ENCODE results near the gene MTMR12.

The MTMR12 gene

DNA sequence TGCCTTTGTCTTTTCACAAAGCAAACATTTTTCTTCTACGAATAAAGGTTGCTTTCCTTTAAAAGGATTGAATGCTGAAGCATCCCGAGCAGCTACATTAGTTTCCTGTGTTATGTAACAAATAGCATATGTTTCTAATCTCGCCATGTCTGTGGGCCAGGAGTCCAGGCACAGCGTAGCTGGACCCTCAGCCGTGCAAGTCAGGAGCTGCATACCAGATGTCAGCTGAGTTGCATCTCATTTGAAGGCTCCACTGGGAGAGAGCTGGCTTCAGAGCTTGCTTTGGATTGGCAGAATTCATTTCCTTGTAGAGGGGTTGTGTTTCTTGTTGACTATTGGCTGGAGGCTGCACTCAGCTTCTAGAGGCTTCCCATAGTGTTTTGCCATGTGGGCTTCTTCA, 122.6 kb downstream of the MTMR12 start:
- DNase-seq (ENCODE audit: low read depth): no peak

GRCh38 chr5:32187675-32188074, 125.1 kb downstream of the MTMR12 start:
- DNase-seq (ENCODE audit: low read depth): no peak

DNA sequence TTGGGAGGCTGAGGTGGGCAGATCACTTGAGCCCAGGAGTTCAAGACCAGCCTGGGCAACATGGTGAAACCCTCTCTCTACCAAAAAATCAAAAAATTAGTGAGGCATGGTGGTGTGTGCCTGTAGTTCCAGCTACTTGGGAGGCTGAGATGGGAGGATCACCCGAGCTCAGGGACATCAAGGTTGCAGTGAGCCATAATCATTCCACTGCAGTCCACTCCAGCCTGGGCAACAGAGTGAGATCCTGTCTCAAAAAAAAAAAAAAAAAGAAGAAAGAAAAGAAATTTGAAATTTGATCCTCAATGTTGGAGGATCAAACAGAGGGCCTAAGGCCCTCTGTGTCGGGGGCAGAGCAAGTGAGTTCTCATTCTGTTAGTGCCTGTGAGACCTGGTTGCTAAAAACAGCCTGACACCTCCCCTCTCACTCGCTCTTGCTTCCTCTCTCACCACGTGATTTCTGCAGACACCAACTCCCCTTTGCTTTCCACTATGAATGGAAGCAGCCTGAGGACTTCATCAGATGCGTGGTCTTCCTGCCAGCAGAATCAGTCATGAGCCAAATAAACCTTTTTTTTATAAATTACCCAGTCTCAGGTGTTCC, 130.2 kb downstream of the MTMR12 start:
- no peak for DNase-seq (ENCODE audit: low read depth)
